Measurements from ENCODE around the gene ASIC2.

The ASIC2 gene

DNA sequence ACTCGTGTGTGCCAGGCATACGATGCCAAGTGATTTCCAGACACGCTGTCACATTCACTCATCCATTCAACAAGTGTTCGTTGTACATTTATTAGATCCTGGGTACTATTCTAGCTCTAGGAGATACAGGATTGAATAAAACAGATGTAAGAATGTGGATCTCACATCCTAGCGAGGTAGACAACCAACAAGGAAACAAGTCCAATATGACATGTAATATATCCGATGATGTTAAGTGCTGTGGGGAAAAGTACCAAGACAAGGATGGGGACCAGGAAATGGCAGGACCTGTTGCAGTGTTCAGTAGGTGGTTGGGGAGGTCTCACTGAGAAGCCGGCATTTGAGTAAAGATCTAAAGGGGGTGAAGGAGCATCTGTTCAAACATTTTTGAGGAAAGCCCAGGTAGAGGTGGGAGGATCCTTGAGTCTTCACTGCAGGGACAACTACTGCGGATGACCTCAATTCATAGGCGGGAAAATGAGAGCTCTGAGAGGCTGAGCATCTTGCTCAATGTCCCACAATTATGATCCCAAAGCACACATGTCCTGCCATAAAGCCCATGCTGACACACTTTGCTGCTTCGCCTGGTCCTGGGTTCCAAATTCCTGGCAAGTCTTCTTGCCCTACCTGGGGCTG, 129.4 kb downstream of the ASIC2 start:
- no peaks in the 10 kb centered on the region for H3K36me3 ChIP-seq (ENCODE audit: insufficient read depth, low read length)
- no peak overlapping the region for H2AFZ ChIP-seq (ENCODE audit: low read length, unreplicated experiment)
- no peaks in the 10 kb centered on the region for H3K4me1 ChIP-seq (ENCODE audit: control insufficient read depth, insufficient read depth, low read length, unreplicated experiment)
- no peaks in the 10 kb centered on the region; the same call in 1 of the 2 replicates for H3K27me3 ChIP-seq (ENCODE audit: insufficient read depth, low read length)
- H3K79me2 ChIP-seq (ENCODE audit: control insufficient read depth, insufficient read depth, low read length, unreplicated experiment) = no peaks in the 10 kb centered on the region
- no peak overlapping the region for H3K4me3 ChIP-seq (ENCODE audit: low read depth, low read length)
- H3K27ac ChIP-seq (ENCODE audit: low read depth, low read length) = no peak overlapping the region

DNA sequence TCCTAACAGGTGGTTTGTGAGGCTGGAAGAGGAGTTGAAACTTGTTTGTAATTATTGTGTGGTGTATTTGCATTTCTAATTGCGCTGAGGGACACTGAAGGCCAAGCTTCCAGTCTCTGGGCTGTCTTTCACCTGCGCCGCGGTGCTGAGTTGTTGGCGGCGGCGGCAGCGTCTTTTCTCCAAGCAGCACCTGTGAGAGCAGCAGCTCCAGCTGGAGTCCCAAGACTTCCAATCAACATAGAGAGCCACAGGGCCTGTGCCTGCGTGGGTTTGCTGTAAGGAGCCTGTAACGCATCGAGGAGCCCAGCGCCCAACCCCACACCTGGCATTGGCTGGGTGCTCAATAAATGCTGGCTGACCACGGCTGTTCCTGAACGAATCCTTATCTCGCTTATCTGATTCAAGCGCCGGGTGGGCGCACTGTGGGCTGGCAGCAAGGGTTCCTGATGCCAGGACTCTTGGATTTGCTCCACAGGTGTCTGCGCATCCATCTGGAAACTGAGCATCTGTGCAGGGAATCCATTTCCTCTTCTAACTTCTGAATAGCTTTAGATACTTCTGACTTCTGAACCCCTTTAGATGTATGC, 138.1 kb downstream of the ASIC2 start:
- no peaks in the 10 kb centered on the region for H3K79me2 ChIP-seq (ENCODE audit: control insufficient read depth, insufficient read depth, low read length, unreplicated experiment)

DNA sequence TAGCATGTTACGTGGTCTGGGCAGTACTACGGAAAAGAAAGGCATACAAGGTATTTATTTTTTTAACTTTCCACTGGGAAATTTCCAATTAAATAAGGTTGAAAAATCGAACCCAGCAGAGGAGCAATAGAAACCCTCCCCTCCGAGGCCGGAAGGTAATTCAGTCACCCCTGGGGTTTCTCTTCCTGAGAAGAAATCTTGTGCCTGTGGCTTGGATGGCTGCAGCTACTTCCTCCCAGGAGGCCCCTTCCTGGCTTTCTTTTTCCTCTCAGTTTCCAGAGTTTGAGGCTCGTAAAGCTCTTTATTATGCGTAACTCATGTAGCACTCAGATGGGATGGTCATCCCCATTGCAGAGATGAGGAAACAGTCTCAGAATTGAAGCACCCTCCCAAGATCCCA, 140.3 kb downstream of the ASIC2 start:
- H3K36me3 ChIP-seq (ENCODE audit: insufficient read depth, low read length) = no peaks in the 10 kb centered on the region
- H3K27me3 ChIP-seq (ENCODE audit: insufficient read depth, low read length) = no peaks in the 10 kb centered on the region
- no peak overlapping the region for H3K4me3 ChIP-seq (ENCODE audit: low read depth, low read length)
- H2AFZ ChIP-seq (ENCODE audit: low read length, unreplicated experiment) = no peak overlapping the region
- no peaks in the 10 kb centered on the region for H3K79me2 ChIP-seq (ENCODE audit: control insufficient read depth, insufficient read depth, low read length, unreplicated experiment)
- H3K4me1 ChIP-seq (ENCODE audit: control insufficient read depth, insufficient read depth, low read length, unreplicated experiment) = no peaks in the 10 kb centered on the region
- no peak overlapping the region for H3K27ac ChIP-seq (ENCODE audit: low read depth, low read length)

More for the DNA sequence above, 138.1 kb downstream of the ASIC2 start:
- Histone ChIP-seq H3K27ac (ENCODE audit: low read depth, low read length) (no peak overlapping the region), H3K36me3 (ENCODE audit: insufficient read depth, low read length) (no peaks in the 10 kb centered on the region), H3K4me3 (ENCODE audit: low read depth, low read length) (no peak overlapping the region), H3K4me1 (ENCODE audit: control insufficient read depth, insufficient read depth, low read length, unreplicated experiment) (no peaks in the 10 kb centered on the region), H2AFZ (ENCODE audit: low read length, unreplicated experiment) (no peak overlapping the region), H3K27me3 (ENCODE audit: insufficient read depth, low read length) (no peaks in the 10 kb centered on the region; the same call in 1 of the 2 replicates)

DNA sequence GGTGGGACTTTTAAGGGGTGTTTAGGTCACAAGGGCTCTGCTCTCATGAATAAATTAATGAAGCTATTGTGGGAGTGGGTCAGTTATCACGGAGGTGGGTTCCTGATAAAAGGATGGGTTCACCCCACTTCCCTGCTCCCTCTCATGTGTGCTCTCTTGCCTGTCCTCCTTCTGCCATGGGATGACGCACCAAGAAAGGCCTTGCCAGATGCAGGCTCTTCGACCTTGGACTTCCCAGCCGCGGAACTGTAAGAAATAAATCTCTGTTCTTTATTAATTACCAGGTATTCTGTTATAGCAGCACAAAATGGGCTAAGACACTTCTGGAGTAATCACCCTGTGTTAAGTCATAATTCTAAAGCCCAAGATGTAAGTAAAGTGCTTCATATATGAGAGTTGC, 141.5 kb downstream of the ASIC2 start:
- no peak overlapping the region for H3K27ac ChIP-seq (ENCODE audit: low read depth, low read length)
- no peaks in the 10 kb centered on the region for H3K4me1 ChIP-seq (ENCODE audit: control insufficient read depth, insufficient read depth, low read length, unreplicated experiment)

DNA sequence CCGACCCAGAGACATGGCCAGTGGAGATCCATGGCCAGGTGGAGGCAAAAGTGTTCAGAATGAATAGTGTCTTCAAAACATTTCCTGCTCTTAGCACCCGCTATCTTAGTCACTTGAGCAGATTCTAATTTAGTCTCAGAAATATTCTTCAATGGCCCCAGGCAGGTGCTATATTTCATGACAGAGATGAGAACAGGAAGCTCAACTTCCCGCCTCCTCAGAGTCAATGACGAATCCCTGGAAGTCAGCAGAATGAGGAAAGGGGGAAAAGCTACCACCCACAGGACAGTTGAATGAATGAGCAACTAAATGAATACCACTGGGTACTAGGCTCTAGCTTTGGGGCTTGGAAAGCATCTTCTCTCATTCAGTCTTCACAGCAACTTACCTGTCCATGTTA, 147.2 kb downstream of the ASIC2 start:
- no peak overlapping the region for H2AFZ ChIP-seq (ENCODE audit: low read length, unreplicated experiment)
- no peak overlapping the region for H3K4me3 ChIP-seq (ENCODE audit: low read depth, low read length)

More for the DNA sequence above, 141.5 kb downstream of the ASIC2 start:
- H3K4me3 ChIP-seq (ENCODE audit: low read depth, low read length) = no peak overlapping the region
- H3K27me3 ChIP-seq (ENCODE audit: insufficient read depth, low read length) = no peaks in the 10 kb centered on the region
- H3K36me3 ChIP-seq (ENCODE audit: insufficient read depth, low read length) = no peaks in the 10 kb centered on the region
- H3K79me2 ChIP-seq (ENCODE audit: control insufficient read depth, insufficient read depth, low read length, unreplicated experiment) = no peaks in the 10 kb centered on the region
- H2AFZ ChIP-seq (ENCODE audit: low read length, unreplicated experiment) = no peak overlapping the region

GRCh38 chr17:33144837-33145236, 148.3 kb downstream of the ASIC2 start:
- H3K4me3 ChIP-seq (ENCODE audit: low read depth, low read length) = no peak overlapping the region
- no peak overlapping the region for H3K27ac ChIP-seq (ENCODE audit: low read depth, low read length)
- no peaks in the 10 kb centered on the region for H3K36me3 ChIP-seq (ENCODE audit: insufficient read depth, low read length)
- H3K27me3 ChIP-seq (ENCODE audit: insufficient read depth, low read length) = peaks cover 4% of the 10 kb centered on the region; the same call in 1 of the 2 replicates
- no peak overlapping the region for H2AFZ ChIP-seq (ENCODE audit: low read length, unreplicated experiment)
- H3K4me1 ChIP-seq (ENCODE audit: control insufficient read depth, insufficient read depth, low read length, unreplicated experiment) = no peaks in the 10 kb centered on the region
- no peaks in the 10 kb centered on the region for H3K79me2 ChIP-seq (ENCODE audit: control insufficient read depth, insufficient read depth, low read length, unreplicated experiment)

More for the DNA sequence above, 147.2 kb downstream of the ASIC2 start:
- H3K79me2 ChIP-seq (ENCODE audit: control insufficient read depth, insufficient read depth, low read length, unreplicated experiment) = no peaks in the 10 kb centered on the region
- no peaks in the 10 kb centered on the region for H3K4me1 ChIP-seq (ENCODE audit: control insufficient read depth, insufficient read depth, low read length, unreplicated experiment)
- H3K36me3 ChIP-seq (ENCODE audit: insufficient read depth, low read length) = no peaks in the 10 kb centered on the region
- H3K27me3 ChIP-seq (ENCODE audit: insufficient read depth, low read length) = peaks cover 4% of the 10 kb centered on the region; the same call in 1 of the 2 replicates
- H3K27ac ChIP-seq (ENCODE audit: low read depth, low read length) = no peak overlapping the region

- Histone ChIP-seq H3K79me2 (ENCODE audit: control insufficient read depth, insufficient read depth, low read length, unreplicated experiment) (no peaks in the 10 kb centered on the region), H3K27me3 (ENCODE audit: insufficient read depth, low read length) (peaks cover 6% of the 10 kb centered on the region; the same call in 1 of the 2 replicates), H3K4me1 (ENCODE audit: control insufficient read depth, insufficient read depth, low read length, unreplicated experiment) (no peaks in the 10 kb centered on the region), H3K36me3 (ENCODE audit: insufficient read depth, low read length) (no peaks in the 10 kb centered on the region), H2AFZ (ENCODE audit: low read length, unreplicated experiment) (no peak overlapping the region), H3K27ac (ENCODE audit: low read depth, low read length) (no peak overlapping the region), H3K4me3 (ENCODE audit: low read depth, low read length) (no peak overlapping the region)
Measured at GRCh38 chr17:33142705-33143299, 150.3 kb downstream of the ASIC2 start.

DNA sequence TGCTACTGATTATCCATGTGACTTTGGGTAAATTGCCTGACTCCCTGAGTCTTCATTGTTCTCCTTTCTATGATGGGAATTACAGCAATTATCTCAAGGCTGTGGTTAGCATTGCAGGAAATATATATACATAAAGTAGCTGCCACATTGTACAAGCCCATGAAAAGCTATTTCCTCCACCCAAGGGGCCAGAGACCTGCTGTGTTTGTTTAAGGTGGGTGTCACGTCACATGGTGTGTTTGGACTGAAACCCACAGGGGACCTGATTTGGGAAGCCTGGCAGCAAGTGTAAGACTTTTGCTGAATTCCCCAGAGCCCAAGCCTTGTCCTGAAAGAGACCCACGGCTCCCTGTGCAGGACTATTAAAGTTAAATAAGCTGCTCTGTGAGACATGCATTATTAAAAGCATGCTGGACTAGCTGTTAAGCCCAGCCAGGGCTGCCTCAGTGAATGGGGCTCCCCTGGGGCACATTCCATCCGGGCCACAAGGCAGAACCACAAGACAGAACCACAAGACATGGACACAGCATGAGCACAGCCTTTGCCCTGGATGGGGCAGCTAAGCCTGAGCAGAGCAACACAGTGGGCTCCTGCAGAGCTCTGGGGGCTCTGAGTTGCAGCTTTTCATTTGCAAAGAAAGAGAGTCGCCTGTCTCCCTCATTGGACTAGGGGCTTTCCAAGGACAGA, 152.5 kb downstream of the ASIC2 start:
- Histone ChIP-seq H2AFZ (ENCODE audit: low read length, unreplicated experiment) (no peak overlapping the region), H3K4me1 (ENCODE audit: control insufficient read depth, insufficient read depth, low read length, unreplicated experiment) (no peaks in the 10 kb centered on the region), H3K79me2 (ENCODE audit: control insufficient read depth, insufficient read depth, low read length, unreplicated experiment) (no peaks in the 10 kb centered on the region), H3K36me3 (ENCODE audit: insufficient read depth, low read length) (no peaks in the 10 kb centered on the region), H3K27me3 (ENCODE audit: insufficient read depth, low read length) (peaks cover 16% of the 10 kb centered on the region; the same call in 1 of the 2 replicates), H3K4me3 (ENCODE audit: low read depth, low read length) (no peak overlapping the region), H3K27ac (ENCODE audit: low read depth, low read length) (no peak overlapping the region)

DNA sequence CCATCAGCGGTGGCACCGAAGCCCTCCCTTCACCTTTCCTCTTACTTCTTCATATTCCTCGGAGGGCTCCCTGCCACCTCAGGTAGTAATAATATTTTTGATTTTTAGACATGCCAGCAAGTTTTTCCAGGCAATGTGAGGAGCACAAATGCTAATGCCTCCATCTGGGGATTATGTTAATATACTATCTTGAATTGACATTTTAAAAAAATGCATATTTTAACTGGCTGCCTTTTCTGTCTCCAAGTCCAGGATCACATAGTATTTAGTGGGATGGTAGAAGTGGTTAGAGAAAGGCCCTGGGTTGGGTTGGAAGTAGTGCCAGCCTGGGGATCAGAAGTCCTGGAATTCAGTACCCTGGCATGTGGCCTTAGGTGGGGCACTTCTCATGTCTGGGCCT, 154.5 kb downstream of the ASIC2 start:
- H3K27ac ChIP-seq (ENCODE audit: low read depth, low read length) = no peak overlapping the region

DNA sequence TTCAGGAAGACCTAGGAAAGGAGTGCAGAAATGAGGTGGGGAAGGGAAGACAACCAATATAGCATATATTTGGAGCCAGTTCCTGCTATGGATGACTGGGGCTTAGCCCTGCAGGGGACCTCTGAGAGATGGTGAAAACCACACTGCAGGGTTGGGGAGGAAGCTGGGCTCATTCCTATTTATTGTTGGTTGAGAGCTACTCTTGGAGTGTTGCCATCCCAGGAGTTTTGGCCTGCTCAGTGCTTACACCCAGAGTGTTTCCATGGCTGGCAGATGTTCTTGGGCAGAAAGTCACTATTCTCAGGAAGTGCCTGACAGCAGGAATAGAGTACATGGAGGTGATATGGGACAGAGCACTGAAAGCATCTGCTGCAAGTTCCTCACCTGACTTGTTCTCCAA, 155.7 kb downstream of the ASIC2 start:
- H3K27ac ChIP-seq (ENCODE audit: low read depth, low read length) = no peak overlapping the region
- H3K36me3 ChIP-seq (ENCODE audit: insufficient read depth, low read length) = no peaks in the 10 kb centered on the region
- H3K27me3 ChIP-seq (ENCODE audit: insufficient read depth, low read length) = peaks cover 20% of the 10 kb centered on the region
- H3K4me3 ChIP-seq (ENCODE audit: low read depth, low read length) = no peak overlapping the region
- H2AFZ ChIP-seq (ENCODE audit: low read length, unreplicated experiment) = no peak overlapping the region
- H3K4me1 ChIP-seq (ENCODE audit: control insufficient read depth, insufficient read depth, low read length, unreplicated experiment) = no peaks in the 10 kb centered on the region
- no peaks in the 10 kb centered on the region for H3K79me2 ChIP-seq (ENCODE audit: control insufficient read depth, insufficient read depth, low read length, unreplicated experiment)

More for the DNA sequence above, 154.5 kb downstream of the ASIC2 start:
- Histone ChIP-seq H3K27me3 (ENCODE audit: insufficient read depth, low read length) (peaks cover 17% of the 10 kb centered on the region), H3K79me2 (ENCODE audit: control insufficient read depth, insufficient read depth, low read length, unreplicated experiment) (no peaks in the 10 kb centered on the region), H2AFZ (ENCODE audit: low read length, unreplicated experiment) (no peak overlapping the region), H3K4me1 (ENCODE audit: control insufficient read depth, insufficient read depth, low read length, unreplicated experiment) (no peaks in the 10 kb centered on the region), H3K36me3 (ENCODE audit: insufficient read depth, low read length) (no peaks in the 10 kb centered on the region), H3K4me3 (ENCODE audit: low read depth, low read length) (no peak overlapping the region)

All from ACC112 (cell line).